ENCODE measurements around the gene SLC38A11. TPM values are rescaled to one million over a fixed set of nuclear protein-coding genes. Genes with fewer than 3 reads are reported as not detected.

Gene SLC38A11
- total and polyA plus RNA-seq, 2 of the 13 experiments (the other 11 are each of a cell fraction or from before 2014, with no cell fraction given): 14.0 to 14.3 TPM

DNA sequence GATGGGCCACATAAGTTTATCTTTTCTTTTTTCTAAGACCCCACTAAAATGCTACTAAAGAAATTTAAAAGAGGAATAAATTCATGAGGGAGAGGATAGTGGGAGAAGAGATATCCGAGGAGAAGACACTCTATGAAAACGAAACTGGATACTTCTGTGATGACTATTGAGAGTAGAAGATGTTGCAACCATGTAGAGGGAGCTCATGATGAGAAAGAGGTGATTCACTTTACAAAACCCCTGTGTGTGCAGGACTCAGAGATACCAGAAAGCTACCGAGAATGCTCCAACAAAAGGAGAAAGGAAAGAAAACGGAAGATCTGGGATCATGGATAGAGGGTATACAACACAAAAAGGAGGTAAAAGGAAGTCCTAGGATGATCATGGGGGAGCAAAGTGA is 34.9 kb downstream of the SLC38A11 start (continued):
- TF ChIP-seq TFAP4 (IDR thresholded peaks at IDR 0.05; ENCODE audit: borderline replicate concordance, low read depth) (no peak), ZNF44 (CRISPR knock-in tag; IDR thresholded peaks at IDR 0.05) (no peak), ZSCAN31 (CRISPR knock-in tag; IDR thresholded peaks at IDR 0.05; ENCODE audit: low read depth) (no peak; the same call in 1 of the 2 replicates), SMC3 (IDR thresholded peaks at IDR 0.05; ENCODE audit: low read length) (peak; percentile 6; the same call in 1 of the 2 replicates), KLF12 (CRISPR knock-in tag; IDR thresholded peaks at IDR 0.05; ENCODE audit: borderline replicate concordance) (no peak), CEBPG (CRISPR knock-in tag; IDR thresholded peaks at IDR 0.05) (peak; percentile 95), ZNF607 (CRISPR knock-in tag; IDR thresholded peaks at IDR 0.05; ENCODE audit: borderline replicate concordance) (no peak), ZBTB8A (CRISPR knock-in tag; IDR thresholded peaks at IDR 0.05; ENCODE audit: borderline replicate concordance, low read depth) (no peak), KDM2A (CRISPR knock-in tag; IDR thresholded peaks at IDR 0.05; ENCODE audit: borderline replicate concordance, low read depth) (no peak), ETV5 (CRISPR knock-in tag; IDR thresholded peaks at IDR 0.05; ENCODE audit: borderline replicate concordance) (no peak), MAFG (CRISPR knock-in tag; IDR thresholded peaks at IDR 0.05) (no peak), KLF15 (CRISPR knock-in tag; IDR thresholded peaks at IDR 0.05; ENCODE audit: borderline replicate concordance) (no peak), SMYD3 (CRISPR knock-in tag; IDR thresholded peaks at IDR 0.05) (no peak), NR2C2 (CRISPR knock-in tag; IDR thresholded peaks at IDR 0.05; ENCODE audit: borderline replicate concordance) (no peak), RARA (CRISPR knock-in tag; IDR thresholded peaks at IDR 0.05) (no peak), FLYWCH1 (CRISPR knock-in tag; IDR thresholded peaks at IDR 0.05) (no peak), ARID5B (CRISPR knock-in tag; IDR thresholded peaks at IDR 0.05) (peak; percentile 64; the same call in 1 of the 2 replicates), PPARG (CRISPR knock-in tag; conservative IDR thresholded peaks at IDR 0.05) (no peak; the same call in 1 of the 2 replicates), RARG (CRISPR knock-in tag; IDR thresholded peaks at IDR 0.05; ENCODE audit: low read depth) (no peak), ZFP36 (IDR thresholded peaks at IDR 0.05; ENCODE audit: borderline replicate concordance, low read depth, low read length, partially characterized antibody) (no peak), TBX3 (IDR thresholded peaks at IDR 0.05; ENCODE audit: borderline replicate concordance) (no peak), PRMT3 (CRISPR knock-in tag; IDR thresholded peaks at IDR 0.05; ENCODE audit: borderline replicate concordance, low read depth) (no peak), RNF2 (conservative IDR thresholded peaks at IDR 0.05; ENCODE audit: low read depth) (no peak), NCOA5 (CRISPR knock-in tag; IDR thresholded peaks at IDR 0.05) (no peak), ZFP1 (CRISPR knock-in tag; IDR thresholded peaks at IDR 0.05) (no peak), ZNF672 (CRISPR knock-in tag; IDR thresholded peaks at IDR 0.05) (no peak), TEAD3 (CRISPR knock-in tag; optimal IDR thresholded peaks at IDR 0.05; ENCODE audit: borderline replicate concordance) (peak; percentile 26), ZNF160 (CRISPR knock-in tag; IDR thresholded peaks at IDR 0.05) (no peak), ZNF547 (CRISPR knock-in tag; IDR thresholded peaks at IDR 0.05) (no peak)
- TF ChIP-seq, protein P1, sequence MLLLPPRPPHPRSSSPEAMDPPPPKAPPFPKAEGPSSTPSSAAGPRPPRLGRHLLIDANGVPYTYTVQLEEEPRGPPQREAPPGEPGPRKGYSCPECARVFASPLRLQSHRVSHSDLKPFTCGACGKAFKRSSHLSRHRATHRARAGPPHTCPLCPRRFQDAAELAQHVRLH (CRISPR knock-in tag; IDR thresholded peaks at IDR 0.05; ENCODE audit: borderline replicate concordance, low read depth): no peak

Data from HepG2 (cell line).